WTC11 (cell line): ENCODE results near the gene SMYD1.

Experiments
- ATF3 ChIP-seq: sonication (generic); formaldehyde crosslinking; conservative IDR thresholded peaks from 2 replicates; pipeline ENCODE4 v1.8.1; 2022; ENCODE audit warnings: mild to moderate bottlenecking, missing genetic modification reagents
- ELF4 ChIP-seq: sonication (generic); formaldehyde crosslinking; IDR thresholded peaks from 2 replicates; pipeline ENCODE4 v1.8.1; 2022; ENCODE audit warnings: low read depth, mild to moderate bottlenecking, moderate library complexity, missing genetic modification reagents
- TCF7 ChIP-seq: sonication (generic); formaldehyde crosslinking; IDR thresholded peaks from 2 replicates; pipeline ENCODE4 v1.8.0; 2022; ENCODE audit warnings: mild to moderate bottlenecking, low read depth, missing genetic modification reagents, moderate library complexity
- ZNF232 ChIP-seq: sonication (generic); formaldehyde crosslinking; IDR thresholded peaks from 2 replicates; pipeline ENCODE4 v1.8.0; 2022; ENCODE audit warnings: mild to moderate bottlenecking, missing genetic modification reagents
- ZSCAN18 ChIP-seq: fragments of 250-450 bp; sonication (Bioruptor Pico); IDR thresholded peaks from 2 replicates; pipeline ENCODE4 v2.1.2; 2022; ENCODE audit warnings: mild to moderate bottlenecking, moderate library complexity
- TF ChIP-seq, protein P1 (sequence below): sonication (generic); formaldehyde crosslinking; IDR thresholded peaks from 2 replicates; pipeline ENCODE4 v1.8.0; 2022; ENCODE audit warnings: mild to moderate bottlenecking, missing genetic modification reagents
- TF ChIP-seq, protein P2 (sequence below): sonication (generic); formaldehyde crosslinking; IDR thresholded peaks from 2 replicates; pipeline ENCODE4 v1.8.1; 2023; ENCODE audit warnings: mild to moderate bottlenecking, missing genetic modification reagents
- TF ChIP-seq, protein P3 (sequence below): fragments of 200-600 bp; IDR thresholded peaks from 2 replicates; pipeline ENCODE4 v1.8.0; 2022; ENCODE audit warnings: antibody characterized with exemption
- TF ChIP-seq, protein P4 (sequence below): fragments of 250-450 bp; sonication (Bioruptor Pico); IDR thresholded peaks from 2 replicates; pipeline ENCODE4 v1.9.0; 2021; ENCODE audit warnings: mild to moderate bottlenecking

GRCh38 chr2:88077080-88077479, 9.5 kb downstream of the SMYD1 start:
- TF ChIP-seq TCF7 (CRISPR knock-in tag) = no peak
- TF ChIP-seq, protein P1, sequence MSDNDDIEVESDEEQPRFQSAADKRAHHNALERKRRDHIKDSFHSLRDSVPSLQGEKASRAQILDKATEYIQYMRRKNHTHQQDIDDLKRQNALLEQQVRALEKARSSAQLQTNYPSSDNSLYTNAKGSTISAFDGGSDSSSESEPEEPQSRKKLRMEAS (CRISPR knock-in tag) = no peak
- TF ChIP-seq, protein P2, sequence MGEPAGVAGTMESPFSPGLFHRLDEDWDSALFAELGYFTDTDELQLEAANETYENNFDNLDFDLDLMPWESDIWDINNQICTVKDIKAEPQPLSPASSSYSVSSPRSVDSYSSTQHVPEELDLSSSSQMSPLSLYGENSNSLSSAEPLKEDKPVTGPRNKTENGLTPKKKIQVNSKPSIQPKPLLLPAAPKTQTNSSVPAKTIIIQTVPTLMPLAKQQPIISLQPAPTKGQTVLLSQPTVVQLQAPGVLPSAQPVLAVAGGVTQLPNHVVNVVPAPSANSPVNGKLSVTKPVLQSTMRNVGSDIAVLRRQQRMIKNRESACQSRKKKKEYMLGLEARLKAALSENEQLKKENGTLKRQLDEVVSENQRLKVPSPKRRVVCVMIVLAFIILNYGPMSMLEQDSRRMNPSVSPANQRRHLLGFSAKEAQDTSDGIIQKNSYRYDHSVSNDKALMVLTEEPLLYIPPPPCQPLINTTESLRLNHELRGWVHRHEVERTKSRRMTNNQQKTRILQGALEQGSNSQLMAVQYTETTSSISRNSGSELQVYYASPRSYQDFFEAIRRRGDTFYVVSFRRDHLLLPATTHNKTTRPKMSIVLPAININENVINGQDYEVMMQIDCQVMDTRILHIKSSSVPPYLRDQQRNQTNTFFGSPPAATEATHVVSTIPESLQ = no peak
- TF ChIP-seq, protein P3, sequence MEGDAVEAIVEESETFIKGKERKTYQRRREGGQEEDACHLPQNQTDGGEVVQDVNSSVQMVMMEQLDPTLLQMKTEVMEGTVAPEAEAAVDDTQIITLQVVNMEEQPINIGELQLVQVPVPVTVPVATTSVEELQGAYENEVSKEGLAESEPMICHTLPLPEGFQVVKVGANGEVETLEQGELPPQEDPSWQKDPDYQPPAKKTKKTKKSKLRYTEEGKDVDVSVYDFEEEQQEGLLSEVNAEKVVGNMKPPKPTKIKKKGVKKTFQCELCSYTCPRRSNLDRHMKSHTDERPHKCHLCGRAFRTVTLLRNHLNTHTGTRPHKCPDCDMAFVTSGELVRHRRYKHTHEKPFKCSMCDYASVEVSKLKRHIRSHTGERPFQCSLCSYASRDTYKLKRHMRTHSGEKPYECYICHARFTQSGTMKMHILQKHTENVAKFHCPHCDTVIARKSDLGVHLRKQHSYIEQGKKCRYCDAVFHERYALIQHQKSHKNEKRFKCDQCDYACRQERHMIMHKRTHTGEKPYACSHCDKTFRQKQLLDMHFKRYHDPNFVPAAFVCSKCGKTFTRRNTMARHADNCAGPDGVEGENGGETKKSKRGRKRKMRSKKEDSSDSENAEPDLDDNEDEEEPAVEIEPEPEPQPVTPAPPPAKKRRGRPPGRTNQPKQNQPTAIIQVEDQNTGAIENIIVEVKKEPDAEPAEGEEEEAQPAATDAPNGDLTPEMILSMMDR = no peak
- TF ChIP-seq ZNF232 (CRISPR knock-in tag) = no peak
- TF ChIP-seq ELF4 (CRISPR knock-in tag) = no peak
- TF ChIP-seq, protein P4, sequence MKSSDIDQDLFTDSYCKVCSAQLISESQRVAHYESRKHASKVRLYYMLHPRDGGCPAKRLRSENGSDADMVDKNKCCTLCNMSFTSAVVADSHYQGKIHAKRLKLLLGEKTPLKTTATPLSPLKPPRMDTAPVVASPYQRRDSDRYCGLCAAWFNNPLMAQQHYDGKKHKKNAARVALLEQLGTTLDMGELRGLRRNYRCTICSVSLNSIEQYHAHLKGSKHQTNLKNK (CRISPR knock-in tag) = no peak
- TF ChIP-seq ATF3 = no peak
- no peak for TF ChIP-seq ZSCAN18 (CRISPR knock-in tag)
